Skeletal muscle cell (primary cell): Measurements from ENCODE around the gene KRTAP20-1.

ENCODE experiments used
- DNase-seq: peaks from one replicate; pipeline ENCODE4 v3.0.0-alpha.2; 2010; ENCODE audit warnings: low read depth
- H3K4me3 ChIP-seq: 2 replicates; pipeline ENCODE4 v1.5.1; 2011; ENCODE audit warnings: low read depth, mild to moderate bottlenecking, control low read depth, low read length, moderate library complexity

The KRTAP20-1 gene

DNA sequence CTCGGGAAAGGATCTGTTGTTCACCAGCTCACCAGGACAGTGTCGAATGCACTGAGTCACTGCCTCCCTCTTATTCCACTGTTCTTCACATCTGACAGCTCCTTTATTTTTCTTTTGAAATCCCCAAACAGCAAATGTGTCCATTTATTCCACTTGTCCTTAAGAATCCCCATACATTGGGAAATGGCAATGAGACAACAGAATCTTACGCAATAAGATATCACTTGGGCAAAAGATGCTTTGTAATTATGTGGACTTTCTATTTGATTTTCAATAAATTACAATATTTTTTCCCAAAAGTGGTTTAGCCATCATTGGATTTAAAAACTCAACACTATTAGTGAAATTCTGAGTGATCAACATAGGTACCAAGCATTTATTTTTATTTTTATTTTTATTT, 22.5 kb downstream of the KRTAP20-1 start:
- H3K4me3 ChIP-seq, result no peak overlapping the region
- no peak for DNase-seq

DNA sequence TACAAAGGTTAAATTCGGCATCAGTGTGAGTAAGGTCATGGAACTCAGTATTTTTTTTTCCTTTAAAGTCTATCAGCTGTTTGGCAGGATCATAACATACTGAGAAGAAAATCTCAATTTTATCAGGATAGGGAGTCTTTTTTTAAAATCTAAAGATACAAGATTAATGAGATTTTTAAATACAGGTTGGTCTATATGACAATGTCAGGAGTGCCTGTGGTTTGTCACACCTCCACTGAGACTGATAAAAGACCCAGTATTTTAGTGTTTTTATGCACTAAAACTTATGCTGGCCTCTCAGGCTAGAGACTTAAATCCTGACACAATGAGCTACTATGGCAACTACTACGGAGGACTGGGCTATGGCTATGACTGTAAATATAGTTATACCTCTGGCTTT, 26.3 kb downstream of the KRTAP20-1 start, which contains the start of gene KRTAP20-3:
Gene KRTAP20-3 (plus strand): TSS at position 301 of the 400 bp plus-strand sequence.
- DNase-seq, result no peak
- no peak within 1 kb of the TSS for H3K4me3 ChIP-seq

DNA sequence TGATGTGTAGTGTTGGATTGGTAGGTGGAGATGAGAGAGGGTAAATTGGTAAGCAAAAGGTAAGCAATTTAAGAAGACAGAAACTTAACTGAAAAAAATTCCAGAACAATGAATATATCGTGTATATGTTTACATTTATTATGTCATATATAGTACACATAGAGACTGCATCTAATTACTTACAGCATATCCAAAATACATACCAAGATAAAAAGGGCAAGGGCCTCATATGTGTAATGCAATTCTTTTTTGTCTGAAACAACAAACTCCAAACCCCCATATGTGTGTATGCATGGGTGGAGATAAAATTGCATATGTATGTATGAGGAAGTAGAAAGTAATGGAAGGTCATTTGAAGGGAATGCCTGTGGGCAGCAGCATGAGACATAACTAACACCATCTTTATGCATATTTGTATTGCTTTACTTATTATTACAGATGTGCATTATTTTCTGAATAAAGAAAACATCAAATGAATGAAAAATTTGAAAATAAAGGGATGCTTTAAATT, 30.7 kb downstream of the KRTAP20-1 start:
- no peak overlapping the region for H3K4me3 ChIP-seq
- DNase-seq, result no peak

DNA sequence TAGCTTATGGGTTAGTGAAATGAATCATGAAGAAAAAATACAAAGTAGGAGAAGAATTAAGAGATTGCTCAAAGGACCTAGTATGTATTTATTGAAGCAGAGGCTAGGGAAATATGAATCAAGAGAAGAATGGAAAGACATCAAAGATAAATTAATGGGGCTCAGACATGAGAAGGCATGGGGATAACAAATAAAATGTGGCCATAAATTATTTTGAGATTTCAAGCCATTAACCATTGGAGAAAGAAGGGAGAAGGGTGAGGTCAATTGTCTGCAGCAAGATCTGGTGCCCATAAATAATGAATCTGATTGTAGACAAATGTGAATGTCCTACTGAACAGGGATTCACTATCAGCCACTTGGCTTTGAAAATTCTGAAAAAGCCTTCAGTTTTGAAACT, 36.7 kb downstream of the KRTAP20-1 start:
- no peak overlapping the region for H3K4me3 ChIP-seq
- no peak for DNase-seq
